ENCODE data around the gene STYK1.

Gene STYK1

GRCh38 chr12:10673659-10674384 is at the start of gene STYK1:
Gene STYK1 (minus strand): TSS chr12:10674052. CDS start chr12:10634618, 39,434 bp downstream.
- no peaks in the 10 kb centered on the region for H3K4me1 ChIP-seq (ENCODE audit: control insufficient read depth, insufficient read depth, low read length)
- no peaks in the 10 kb centered on the region for H3K9me3 ChIP-seq (ENCODE audit: control insufficient read depth, insufficient read depth, low read length)
- peak within 1 kb of the TSS; percentile 82 for H3K4me3 ChIP-seq (ENCODE audit: low read depth, low read length)
- no peaks in the 10 kb centered on the region for H3K27me3 ChIP-seq (ENCODE audit: control insufficient read depth, insufficient read depth, low read length)
- no peaks in the 10 kb centered on the region for H3K36me3 ChIP-seq (ENCODE audit: control insufficient read depth, insufficient read depth, low read length)
- H3K9ac ChIP-seq (ENCODE audit: low read depth, low read length): no peak within 1 kb of the TSS

DNA sequence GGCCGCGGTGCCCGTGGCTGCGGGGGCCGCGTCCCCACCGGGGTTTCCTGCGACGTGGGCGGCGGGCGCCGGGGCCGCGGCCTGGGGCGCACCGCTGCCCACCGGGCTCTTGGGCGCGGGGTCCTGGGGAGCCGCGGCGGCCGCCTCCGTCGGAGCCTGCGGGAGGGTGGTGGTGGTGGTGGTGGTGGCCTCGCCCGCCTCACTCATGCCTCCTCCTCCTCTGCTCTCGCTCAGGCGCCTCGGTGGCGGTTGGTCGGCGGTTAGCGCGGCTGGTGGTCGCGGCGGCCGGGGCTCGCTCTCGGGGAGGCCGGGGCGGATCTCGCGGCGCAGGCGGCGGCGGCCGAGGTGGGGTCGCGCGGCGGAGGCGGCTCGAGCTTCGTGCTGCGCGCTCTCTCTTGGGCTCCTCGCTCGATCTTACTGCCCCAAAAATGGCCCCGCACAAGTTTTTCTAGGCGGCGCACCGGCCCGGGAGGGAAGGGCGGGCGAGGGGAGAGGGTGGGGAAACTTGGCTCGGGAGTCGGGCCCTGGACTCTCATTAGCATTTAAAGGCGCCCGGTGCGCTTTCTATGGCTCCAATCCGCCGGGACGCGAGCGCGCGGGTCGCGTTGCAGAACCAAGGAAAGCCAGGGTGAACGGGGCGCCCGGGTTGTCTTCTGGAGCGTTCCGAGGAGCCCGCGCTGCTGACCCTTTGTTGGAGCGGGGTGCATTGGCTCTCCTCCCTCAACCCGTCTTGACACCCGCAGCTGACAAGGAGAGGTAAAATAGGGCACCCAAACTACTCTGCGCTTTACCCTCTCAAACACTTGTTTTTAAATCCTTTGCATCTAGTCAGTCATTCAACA is 49.3 kb upstream of the STYK1 start, which contains the start of gene YBX3:
Gene YBX3, minus strand, starts transcription at position 419 of the 842 bp plus-strand sequence. Its CDS starts 212 bp downstream, at position 207.
- H3K27me3 ChIP-seq (ENCODE audit: control insufficient read depth, insufficient read depth, low read length): peaks cover 12% of the 10 kb centered on the region
- peak within 1 kb of the TSS; percentile 84 for H3K9ac ChIP-seq (ENCODE audit: low read depth, low read length)
- no peaks in the 10 kb centered on the region for H3K9me3 ChIP-seq (ENCODE audit: control insufficient read depth, insufficient read depth, low read length)
- H3K36me3 ChIP-seq (ENCODE audit: control insufficient read depth, insufficient read depth, low read length): no peaks in the 10 kb centered on the region
- H3K4me1 ChIP-seq (ENCODE audit: control insufficient read depth, insufficient read depth, low read length): peaks cover 23% of the 10 kb centered on the region
- peak within 1 kb of the TSS; percentile 93 for H3K4me3 ChIP-seq (ENCODE audit: low read depth, low read length)

DNA sequence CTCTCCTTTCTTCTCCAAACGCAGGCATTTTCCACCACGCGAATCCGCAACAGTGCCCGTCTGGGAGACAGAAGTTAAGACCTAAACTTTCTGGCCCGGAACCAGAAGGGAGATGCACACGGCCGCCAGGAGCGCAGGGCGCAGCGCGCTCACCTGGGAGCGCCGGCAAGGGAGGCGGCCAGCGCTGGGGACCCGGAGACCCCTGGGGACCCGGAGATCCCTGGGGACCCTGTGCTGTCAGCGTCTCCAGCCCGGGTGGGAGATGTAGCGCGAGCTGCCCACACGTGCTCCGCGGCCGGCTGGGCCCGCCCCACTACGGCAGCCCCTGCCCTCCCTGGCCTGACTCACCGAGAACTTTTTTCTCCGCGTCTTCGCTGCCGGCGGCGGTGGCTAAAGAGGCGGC is 48.7 kb upstream of the STYK1 start:
- Histone ChIP-seq H3K36me3 (ENCODE audit: control insufficient read depth, insufficient read depth, low read length) (no peaks in the 10 kb centered on the region), H3K27me3 (ENCODE audit: control insufficient read depth, insufficient read depth, low read length) (peaks cover 12% of the 10 kb centered on the region), H3K4me3 (ENCODE audit: low read depth, low read length) (peak overlapping the region; percentile 93), H3K4me1 (ENCODE audit: control insufficient read depth, insufficient read depth, low read length) (peaks cover 29% of the 10 kb centered on the region), H3K9me3 (ENCODE audit: control insufficient read depth, insufficient read depth, low read length) (no peaks in the 10 kb centered on the region), H3K9ac (ENCODE audit: low read depth, low read length) (peak overlapping the region; percentile 84)

DNA sequence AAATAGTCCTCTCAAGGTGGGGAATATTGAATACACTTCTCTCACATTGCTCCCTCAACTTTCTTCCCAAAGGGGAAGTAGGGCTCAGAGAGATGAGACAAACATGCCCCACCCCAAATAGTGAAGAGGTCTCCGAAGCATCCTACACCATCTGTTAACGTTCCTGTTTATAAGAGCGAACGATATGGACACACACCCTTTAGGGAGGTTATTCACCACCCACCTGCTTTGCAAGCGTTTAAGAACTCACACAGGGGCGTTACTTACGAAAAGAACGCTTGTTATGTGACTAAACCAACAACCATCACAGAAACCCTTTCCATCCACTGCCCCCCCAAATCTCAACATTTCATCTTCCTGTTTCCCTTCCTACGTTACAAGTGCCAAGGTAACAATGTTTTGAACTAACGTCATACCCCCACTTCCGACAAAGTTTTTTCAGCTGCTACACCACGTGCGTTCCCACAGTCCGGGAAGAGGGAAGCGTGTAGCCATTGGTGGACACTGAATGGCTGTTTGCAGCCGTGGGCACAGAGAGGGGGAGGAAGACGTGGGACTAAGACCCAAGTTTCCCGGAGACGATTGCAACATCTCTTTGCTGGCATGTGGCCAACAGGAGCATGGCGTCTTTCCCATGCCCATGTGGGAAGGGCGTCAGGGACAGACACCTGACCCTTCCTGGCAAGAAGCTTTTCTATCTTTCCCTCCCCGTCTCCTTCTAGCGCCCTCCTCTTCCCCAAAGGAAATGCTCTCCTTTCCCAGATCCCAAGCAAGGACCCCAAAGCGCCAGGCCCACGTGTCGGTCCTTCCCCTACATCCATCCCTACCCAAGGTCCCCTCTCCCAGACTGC is 48.0 kb upstream of the STYK1 start:
- H3K36me3 ChIP-seq (ENCODE audit: control insufficient read depth, insufficient read depth, low read length): no peaks in the 10 kb centered on the region
- peaks cover 35% of the 10 kb centered on the region for H3K4me1 ChIP-seq (ENCODE audit: control insufficient read depth, insufficient read depth, low read length)
- peak overlapping the region; percentile 93 for H3K4me3 ChIP-seq (ENCODE audit: low read depth, low read length)
- H3K9ac ChIP-seq (ENCODE audit: low read depth, low read length): peak overlapping the region; percentile 84
- H3K9me3 ChIP-seq (ENCODE audit: control insufficient read depth, insufficient read depth, low read length): no peaks in the 10 kb centered on the region
- peaks cover 12% of the 10 kb centered on the region for H3K27me3 ChIP-seq (ENCODE audit: control insufficient read depth, insufficient read depth, low read length)

GRCh38 chr12:10720974-10721650 is 47.3 kb upstream of the STYK1 start:
- peaks cover 37% of the 10 kb centered on the region for H3K4me1 ChIP-seq (ENCODE audit: control insufficient read depth, insufficient read depth, low read length)
- H3K9ac ChIP-seq (ENCODE audit: low read depth, low read length): no peak overlapping the region
- no peaks in the 10 kb centered on the region for H3K36me3 ChIP-seq (ENCODE audit: control insufficient read depth, insufficient read depth, low read length)
- peak overlapping the region; percentile 93 for H3K4me3 ChIP-seq (ENCODE audit: low read depth, low read length)
- H3K9me3 ChIP-seq (ENCODE audit: control insufficient read depth, insufficient read depth, low read length): no peaks in the 10 kb centered on the region
- H3K27me3 ChIP-seq (ENCODE audit: control insufficient read depth, insufficient read depth, low read length): peaks cover 12% of the 10 kb centered on the region

- Histone ChIP-seq H3K9me3 (ENCODE audit: control insufficient read depth, insufficient read depth, low read length) (no peaks in the 10 kb centered on the region), H3K4me3 (ENCODE audit: low read depth, low read length) (no peak overlapping the region)
Measured at GRCh38 chr12:10719482-10719881, 45.6 kb upstream of the STYK1 start.

GRCh38 chr12:10718279-10718821 is 44.5 kb upstream of the STYK1 start:
- Histone ChIP-seq H3K4me3 (ENCODE audit: low read depth, low read length) (no peak overlapping the region), H3K9ac (ENCODE audit: low read depth, low read length) (no peak overlapping the region), H3K36me3 (ENCODE audit: control insufficient read depth, insufficient read depth, low read length) (no peaks in the 10 kb centered on the region), H3K27me3 (ENCODE audit: control insufficient read depth, insufficient read depth, low read length) (no peaks in the 10 kb centered on the region), H3K9me3 (ENCODE audit: control insufficient read depth, insufficient read depth, low read length) (no peaks in the 10 kb centered on the region), H3K4me1 (ENCODE audit: control insufficient read depth, insufficient read depth, low read length) (peaks cover 37% of the 10 kb centered on the region)

More at GRCh38 chr12:10719482-10719881, 45.6 kb upstream of the STYK1 start:
- Histone ChIP-seq H3K36me3 (ENCODE audit: control insufficient read depth, insufficient read depth, low read length) (no peaks in the 10 kb centered on the region), H3K9ac (ENCODE audit: low read depth, low read length) (no peak overlapping the region), H3K27me3 (ENCODE audit: control insufficient read depth, insufficient read depth, low read length) (peaks cover 8% of the 10 kb centered on the region), H3K4me1 (ENCODE audit: control insufficient read depth, insufficient read depth, low read length) (peaks cover 37% of the 10 kb centered on the region)

DNA sequence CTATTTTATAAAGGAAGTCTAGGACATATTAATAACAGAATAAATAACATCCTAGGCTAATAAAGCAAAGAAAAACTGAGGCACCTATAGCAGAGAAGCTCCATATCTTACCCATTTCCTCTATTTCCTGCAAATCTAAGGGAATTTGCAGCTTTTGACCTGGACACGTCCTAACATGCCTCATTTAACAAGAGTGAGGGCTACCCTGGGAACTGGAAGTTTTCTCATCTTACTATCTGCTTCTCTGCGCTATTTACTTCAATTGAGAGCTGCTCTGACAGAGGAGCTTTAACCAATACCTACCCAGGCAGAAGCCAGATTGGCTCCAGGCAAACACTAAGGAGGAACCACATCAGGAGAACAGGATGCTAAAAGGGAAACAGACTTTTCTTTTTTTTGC is 43.6 kb upstream of the STYK1 start:
- peaks cover 37% of the 10 kb centered on the region for H3K4me1 ChIP-seq (ENCODE audit: control insufficient read depth, insufficient read depth, low read length)
- no peak overlapping the region for H3K4me3 ChIP-seq (ENCODE audit: low read depth, low read length)
- no peak overlapping the region for H3K9ac ChIP-seq (ENCODE audit: low read depth, low read length)
- no peaks in the 10 kb centered on the region for H3K36me3 ChIP-seq (ENCODE audit: control insufficient read depth, insufficient read depth, low read length)
- H3K27me3 ChIP-seq (ENCODE audit: control insufficient read depth, insufficient read depth, low read length): no peaks in the 10 kb centered on the region
- no peaks in the 10 kb centered on the region for H3K9me3 ChIP-seq (ENCODE audit: control insufficient read depth, insufficient read depth, low read length)

- H3K4me3 ChIP-seq (ENCODE audit: low read depth, low read length): no peak overlapping the region
- H3K9me3 ChIP-seq (ENCODE audit: control insufficient read depth, insufficient read depth, low read length): no peaks in the 10 kb centered on the region
Measured at GRCh38 chr12:10716704-10717315, 43.0 kb upstream of the STYK1 start.

GRCh38 chr12:10716277-10716676 is 42.4 kb upstream of the STYK1 start:
- no peaks in the 10 kb centered on the region for H3K27me3 ChIP-seq (ENCODE audit: control insufficient read depth, insufficient read depth, low read length)
- H3K9ac ChIP-seq (ENCODE audit: low read depth, low read length): no peak overlapping the region
- no peaks in the 10 kb centered on the region for H3K9me3 ChIP-seq (ENCODE audit: control insufficient read depth, insufficient read depth, low read length)
- H3K4me3 ChIP-seq (ENCODE audit: low read depth, low read length): no peak overlapping the region
- peaks cover 3% of the 10 kb centered on the region for H3K36me3 ChIP-seq (ENCODE audit: control insufficient read depth, insufficient read depth, low read length)
- H3K4me1 ChIP-seq (ENCODE audit: control insufficient read depth, insufficient read depth, low read length): peaks cover 36% of the 10 kb centered on the region

More at GRCh38 chr12:10716704-10717315, 43.0 kb upstream of the STYK1 start:
- Histone ChIP-seq H3K36me3 (ENCODE audit: control insufficient read depth, insufficient read depth, low read length) (peaks cover 3% of the 10 kb centered on the region), H3K9ac (ENCODE audit: low read depth, low read length) (no peak overlapping the region), H3K4me1 (ENCODE audit: control insufficient read depth, insufficient read depth, low read length) (peaks cover 37% of the 10 kb centered on the region), H3K27me3 (ENCODE audit: control insufficient read depth, insufficient read depth, low read length) (no peaks in the 10 kb centered on the region)
